ENCODE data around the gene ASIC4. TPM values are rescaled to one million over a fixed set of nuclear protein-coding genes. Genes with fewer than 3 reads are reported as not detected.

ASIC4 gene
- total RNA-seq, 3 donors from 2014 or later: 0.09 TPM; not detected in 2

DNA sequence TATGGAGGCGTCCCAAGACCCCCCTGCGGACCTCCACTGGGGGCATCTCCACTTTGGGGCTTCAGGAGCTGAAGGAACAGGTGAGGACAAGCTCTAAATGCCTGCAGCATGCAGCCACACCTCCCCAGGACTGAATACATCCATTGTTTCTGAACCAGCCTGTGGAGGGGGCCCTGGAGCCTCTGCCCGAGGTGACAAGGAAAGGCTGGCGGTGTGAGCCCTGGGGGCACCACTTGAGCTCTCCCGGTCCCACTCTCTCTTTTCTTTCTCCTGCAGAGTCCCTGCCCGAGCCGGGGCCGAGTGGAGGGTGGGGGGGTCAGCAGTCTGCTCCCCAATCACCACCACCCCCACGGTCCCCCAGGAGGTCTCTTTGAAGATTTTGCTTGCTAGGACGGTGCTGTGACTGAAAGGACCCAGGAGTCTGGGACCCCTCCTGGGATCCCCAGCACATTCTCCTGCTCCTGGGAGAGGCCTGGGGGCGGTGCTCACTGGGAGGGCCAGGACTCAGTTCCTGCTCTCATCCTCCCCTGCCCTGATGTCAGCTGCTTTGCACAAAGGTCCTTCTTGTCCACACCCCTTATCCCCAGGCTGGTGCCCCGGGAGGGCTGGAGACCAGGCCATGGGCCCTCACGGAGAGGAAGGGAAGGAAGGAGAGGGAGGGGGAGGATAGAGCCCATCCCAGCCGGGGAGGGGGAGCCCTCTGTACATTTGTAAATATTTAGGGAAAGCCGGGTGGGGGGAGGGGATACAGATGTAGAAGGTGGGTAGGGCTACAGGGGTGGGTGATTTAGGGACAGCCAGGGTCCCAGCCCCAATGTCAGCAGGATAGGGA, 23.6 kb downstream of the ASIC4 start:
- Histone ChIP-seq H3K36me3 (ENCODE audit: low read depth) (no peaks in the 10 kb centered on the region), H3K4me3 (no peak overlapping the region), H3K9me3 (no peaks in the 10 kb centered on the region), H3K4me1 (ENCODE audit: low read depth) (peaks cover 9% of the 10 kb centered on the region)
- TF ChIP-seq, protein P1, sequence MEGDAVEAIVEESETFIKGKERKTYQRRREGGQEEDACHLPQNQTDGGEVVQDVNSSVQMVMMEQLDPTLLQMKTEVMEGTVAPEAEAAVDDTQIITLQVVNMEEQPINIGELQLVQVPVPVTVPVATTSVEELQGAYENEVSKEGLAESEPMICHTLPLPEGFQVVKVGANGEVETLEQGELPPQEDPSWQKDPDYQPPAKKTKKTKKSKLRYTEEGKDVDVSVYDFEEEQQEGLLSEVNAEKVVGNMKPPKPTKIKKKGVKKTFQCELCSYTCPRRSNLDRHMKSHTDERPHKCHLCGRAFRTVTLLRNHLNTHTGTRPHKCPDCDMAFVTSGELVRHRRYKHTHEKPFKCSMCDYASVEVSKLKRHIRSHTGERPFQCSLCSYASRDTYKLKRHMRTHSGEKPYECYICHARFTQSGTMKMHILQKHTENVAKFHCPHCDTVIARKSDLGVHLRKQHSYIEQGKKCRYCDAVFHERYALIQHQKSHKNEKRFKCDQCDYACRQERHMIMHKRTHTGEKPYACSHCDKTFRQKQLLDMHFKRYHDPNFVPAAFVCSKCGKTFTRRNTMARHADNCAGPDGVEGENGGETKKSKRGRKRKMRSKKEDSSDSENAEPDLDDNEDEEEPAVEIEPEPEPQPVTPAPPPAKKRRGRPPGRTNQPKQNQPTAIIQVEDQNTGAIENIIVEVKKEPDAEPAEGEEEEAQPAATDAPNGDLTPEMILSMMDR (IDR thresholded peaks at IDR 0.05): no peak
- intact Hi-C loops (cut with DNase I, micrococcal nuclease): loop anchor here in 1 of 2 donors (10.0 kb wide), 1 partner anchor 133 kb away; no protein-coding TSS in a partner anchor
- ATAC-seq (no peak), DNase-seq (peak in 1 of 3 donors; percentile 40)

- Histone ChIP-seq H3K36me3 (ENCODE audit: low read depth) (no peaks in the 10 kb centered on the region), H3K4me3 (no peak overlapping the region), H3K4me1 (ENCODE audit: low read depth) (peaks cover 9% of the 10 kb centered on the region), H3K9me3 (no peaks in the 10 kb centered on the region)
- DNase-seq (peak in 1 of 3 donors; percentile 23), ATAC-seq (no peak)
- TF ChIP-seq, protein P1 (IDR thresholded peaks at IDR 0.05): no peak
- intact Hi-C loops (cut with DNase I, micrococcal nuclease): loop anchor here in 1 of 2 donors (10.0 kb wide), 1 partner anchor 134 kb away; no protein-coding TSS in a partner anchor
These were observed 24.2 kb downstream of the ASIC4 start for GRCh38 chr2:219538504-219538951.

DNA sequence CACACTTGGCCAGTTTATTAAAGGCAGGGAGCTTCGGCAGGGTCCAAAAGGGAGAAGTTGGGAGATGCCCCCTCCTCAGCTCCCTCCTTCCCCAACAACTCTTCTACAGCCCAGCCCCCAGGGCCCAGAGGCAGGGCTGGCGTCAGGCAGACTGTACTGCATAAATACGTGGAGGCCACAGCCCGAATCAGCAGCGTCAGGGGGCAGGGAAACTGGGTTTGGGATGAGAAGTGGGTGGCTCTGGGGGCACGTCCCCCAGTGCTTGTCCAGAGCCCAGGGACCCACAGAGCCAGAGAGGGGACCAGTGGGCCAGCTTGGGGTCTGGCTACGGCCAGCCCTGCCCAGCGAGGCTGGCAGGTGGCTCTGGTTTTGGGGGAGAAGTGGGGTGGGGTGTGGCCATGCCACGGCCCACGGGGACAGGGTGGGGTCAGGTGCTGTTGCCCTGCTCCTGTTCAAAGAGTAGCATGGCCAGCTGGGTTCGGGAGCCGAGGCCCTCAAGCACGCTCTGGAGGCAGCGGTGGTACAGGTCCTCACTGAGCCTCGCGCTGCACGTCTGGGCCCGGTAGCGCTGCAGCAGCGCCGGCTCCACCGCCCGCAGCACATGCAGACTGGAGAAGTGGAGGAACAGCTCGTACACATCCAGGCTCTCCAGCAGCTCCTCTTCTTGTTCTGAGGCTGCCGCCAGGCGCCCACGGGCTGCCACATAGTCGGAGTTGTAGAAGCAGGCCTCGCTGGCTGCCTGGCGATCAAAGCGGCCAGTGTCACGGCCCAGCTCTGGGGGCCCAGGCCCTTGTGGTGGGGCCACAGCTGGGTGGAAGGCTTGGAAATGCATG, 24.9 kb downstream of the ASIC4 start:
- DNase-seq (peak in 1 of 3 donors; percentile 45), ATAC-seq (no peak)
- Histone ChIP-seq H3K4me3 (no peak overlapping the region), H3K9me3 (no peaks in the 10 kb centered on the region), H3K4me1 (ENCODE audit: low read depth) (peaks cover 11% of the 10 kb centered on the region), H3K36me3 (ENCODE audit: low read depth) (no peaks in the 10 kb centered on the region)
- TF ChIP-seq, protein P1 (IDR thresholded peaks at IDR 0.05): no peak
- intact Hi-C loops (cut with DNase I, micrococcal nuclease): loop anchor here in 1 of 2 donors (10.0 kb wide), 1 partner anchor 134 kb away; no protein-coding TSS in a partner anchor

DNA sequence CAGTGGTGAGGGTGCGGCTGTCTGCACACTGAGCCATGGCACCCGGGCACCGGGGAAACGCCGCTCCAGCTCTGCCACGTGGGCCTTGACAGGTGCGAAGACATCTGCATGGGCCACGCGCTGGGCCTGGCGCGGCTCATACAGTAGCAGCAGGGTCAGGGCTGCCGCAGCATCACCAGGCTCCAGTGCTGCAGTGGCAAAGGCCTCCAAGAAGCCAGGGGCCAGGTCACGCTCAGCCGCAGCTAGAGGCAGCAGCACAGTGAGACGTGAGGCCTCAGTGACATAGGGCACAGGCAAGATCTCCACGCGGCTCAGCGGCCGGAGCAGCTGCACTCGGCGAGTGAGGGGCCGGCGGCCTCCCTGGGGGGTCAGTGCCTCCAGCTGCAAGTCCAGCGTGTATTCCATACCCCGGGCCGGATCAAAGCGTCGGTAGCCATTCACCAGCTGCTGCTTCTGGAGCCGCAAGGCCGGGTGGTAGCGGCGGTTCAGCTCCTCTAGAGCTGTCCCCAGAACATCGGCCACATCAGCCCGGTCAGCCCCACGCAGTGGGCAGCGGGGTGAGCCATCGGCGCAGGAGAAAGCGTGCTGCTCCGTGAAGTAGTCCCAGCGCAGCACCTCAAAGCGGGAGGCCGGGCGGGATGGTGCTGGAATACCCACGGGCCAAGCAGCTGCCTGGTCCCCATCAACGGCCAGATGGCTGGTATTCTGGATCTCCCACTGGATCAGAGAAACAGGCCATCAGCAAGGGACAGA, 25.8 kb downstream of the ASIC4 start:
- H3K36me3 ChIP-seq (ENCODE audit: low read depth): no peaks in the 10 kb centered on the region
- TF ChIP-seq, protein P1 (IDR thresholded peaks at IDR 0.05): no peak
- H3K4me1 ChIP-seq (ENCODE audit: low read depth): peaks cover 15% of the 10 kb centered on the region
- ATAC-seq: no peak
- intact Hi-C loops (cut with DNase I, micrococcal nuclease): loop anchor here in 1 of 2 donors (10.0 kb wide), 1 partner anchor 135 kb away; no protein-coding TSS in a partner anchor
- no peaks in the 10 kb centered on the region for H3K9me3 ChIP-seq
- peak in 1 of 3 donors; percentile 53 for DNase-seq
- no peak overlapping the region for H3K4me3 ChIP-seq
